ENCODE measurements around the gene STK24. TPM values are rescaled to one million over a fixed set of nuclear protein-coding genes. Genes with fewer than 3 reads are reported as not detected.

The STK24 gene
- total RNA-seq, 2 experiments from 2014 or later: 160 to 170 TPM

GRCh38 chr13:98485561-98485960 is 91.3 kb downstream of the STK24 start:
- DNase-seq: no peak
- H3K36me3 Mint-ChIP-seq (ENCODE audit: low read depth): peaks cover 9% of the 10 kb centered on the region
- POLR2A ChIA-PET: interaction anchor here (0.6 kb wide), 2 partner anchors 9 to 153 kb away, joined by 3 to 5 read pairs; no protein-coding TSS in a partner anchor
- peak overlapping the region; percentile 81 for H3K27ac Mint-ChIP-seq
- no peaks in the 10 kb centered on the region for H3K9me3 Mint-ChIP-seq
- no peak overlapping the region for H3K4me3 Mint-ChIP-seq
- CTCF ChIA-PET: interaction anchor here (1.2 to 2.3 kb wide), 4 partner anchors 10 to 168 kb away, joined by 3 to 7 read pairs (median 5); no protein-coding TSS in a partner anchor
- H3K4me1 Mint-ChIP-seq: peaks cover 90% of the 10 kb centered on the region
- no peaks in the 10 kb centered on the region for H3K27me3 Mint-ChIP-seq

- ChIA-PET POLR2A (interaction anchor here (0.6 kb wide), 2 partner anchors 8 to 154 kb away, joined by 3 to 5 read pairs; no protein-coding TSS in a partner anchor), CTCF (interaction anchor here (0.8 to 2.0 kb wide), 7 partner anchors 10 to 169 kb away, joined by 3 to 6 read pairs (median 3); no protein-coding TSS in a partner anchor)
- H3K4me3 Mint-ChIP-seq: no peak overlapping the region
- peak; percentile 43 for DNase-seq
- peak overlapping the region; percentile 81 for H3K27ac Mint-ChIP-seq
- H3K9me3 Mint-ChIP-seq: no peaks in the 10 kb centered on the region
- no peaks in the 10 kb centered on the region for H3K27me3 Mint-ChIP-seq
- peaks cover 10% of the 10 kb centered on the region for H3K36me3 Mint-ChIP-seq (ENCODE audit: low read depth)
- peaks cover 84% of the 10 kb centered on the region for H3K4me1 Mint-ChIP-seq
These were observed 92.4 kb downstream of the STK24 start for GRCh38 chr13:98484289-98485219.

DNA sequence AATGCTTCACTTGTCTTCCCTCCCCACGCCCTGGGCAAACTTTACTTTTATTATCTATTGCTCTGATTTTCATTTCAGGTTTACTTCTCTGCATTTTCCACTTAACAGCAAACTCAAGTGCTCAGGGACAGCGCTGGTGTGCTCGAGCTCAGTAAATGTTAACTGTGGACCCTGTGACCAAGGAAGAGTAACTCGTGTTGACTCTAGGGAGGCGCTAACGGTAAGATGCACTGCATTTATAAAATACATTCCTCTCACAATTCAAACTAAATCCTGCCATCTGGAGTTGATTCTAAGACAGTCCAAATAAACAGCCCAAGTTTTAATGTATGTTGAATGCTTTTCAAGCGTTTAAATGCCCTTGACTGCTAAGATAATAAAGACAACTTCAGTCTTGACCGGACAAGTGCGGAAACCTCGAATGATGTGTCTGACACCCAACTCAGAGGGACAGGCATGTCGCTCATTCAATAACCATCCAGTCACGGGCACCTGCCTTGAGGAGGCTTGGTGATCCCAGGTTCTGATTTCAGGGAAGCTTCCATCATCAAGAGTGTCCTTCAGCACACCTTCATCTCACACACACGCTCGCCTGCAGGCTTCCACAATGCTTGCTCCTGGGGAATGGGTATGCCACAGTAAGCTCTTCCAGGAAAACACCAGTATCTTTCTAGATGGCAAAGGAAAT is 93.2 kb downstream of the STK24 start:
- Mint-ChIP-seq H3K36me3 (ENCODE audit: low read depth) (peaks cover 15% of the 10 kb centered on the region), H3K4me3 (no peak overlapping the region), H3K27ac (peak overlapping the region; percentile 57), H3K9me3 (no peaks in the 10 kb centered on the region), H3K27me3 (no peaks in the 10 kb centered on the region), H3K4me1 (peaks cover 84% of the 10 kb centered on the region)
- no peak for DNase-seq
- ChIA-PET POLR2A (no interaction called here), CTCF (interaction anchor here (0.9 to 2.0 kb wide), 5 partner anchors 11 to 38 kb away, joined by 3 to 6 read pairs (median 3); no protein-coding TSS in a partner anchor)

GRCh38 chr13:98482476-98483444 is 94.1 kb downstream of the STK24 start:
- Mint-ChIP-seq H3K27ac (peak overlapping the region; percentile 57), H3K4me1 (peaks cover 84% of the 10 kb centered on the region), H3K9me3 (no peaks in the 10 kb centered on the region), H3K27me3 (no peaks in the 10 kb centered on the region), H3K36me3 (ENCODE audit: low read depth) (peaks cover 22% of the 10 kb centered on the region), H3K4me3 (no peak overlapping the region)
- CTCF ChIA-PET: interaction anchor here (0.9 kb wide), 1 partner anchor 25 kb away, joined by 3 read pairs; no protein-coding TSS in a partner anchor
- DNase-seq: no peak
- POLR2A ChIA-PET: interaction anchor here (0.6 to 0.7 kb wide), 2 partner anchors 13 to 61 kb away, joined by 3 read pairs; no protein-coding TSS in a partner anchor

DNA sequence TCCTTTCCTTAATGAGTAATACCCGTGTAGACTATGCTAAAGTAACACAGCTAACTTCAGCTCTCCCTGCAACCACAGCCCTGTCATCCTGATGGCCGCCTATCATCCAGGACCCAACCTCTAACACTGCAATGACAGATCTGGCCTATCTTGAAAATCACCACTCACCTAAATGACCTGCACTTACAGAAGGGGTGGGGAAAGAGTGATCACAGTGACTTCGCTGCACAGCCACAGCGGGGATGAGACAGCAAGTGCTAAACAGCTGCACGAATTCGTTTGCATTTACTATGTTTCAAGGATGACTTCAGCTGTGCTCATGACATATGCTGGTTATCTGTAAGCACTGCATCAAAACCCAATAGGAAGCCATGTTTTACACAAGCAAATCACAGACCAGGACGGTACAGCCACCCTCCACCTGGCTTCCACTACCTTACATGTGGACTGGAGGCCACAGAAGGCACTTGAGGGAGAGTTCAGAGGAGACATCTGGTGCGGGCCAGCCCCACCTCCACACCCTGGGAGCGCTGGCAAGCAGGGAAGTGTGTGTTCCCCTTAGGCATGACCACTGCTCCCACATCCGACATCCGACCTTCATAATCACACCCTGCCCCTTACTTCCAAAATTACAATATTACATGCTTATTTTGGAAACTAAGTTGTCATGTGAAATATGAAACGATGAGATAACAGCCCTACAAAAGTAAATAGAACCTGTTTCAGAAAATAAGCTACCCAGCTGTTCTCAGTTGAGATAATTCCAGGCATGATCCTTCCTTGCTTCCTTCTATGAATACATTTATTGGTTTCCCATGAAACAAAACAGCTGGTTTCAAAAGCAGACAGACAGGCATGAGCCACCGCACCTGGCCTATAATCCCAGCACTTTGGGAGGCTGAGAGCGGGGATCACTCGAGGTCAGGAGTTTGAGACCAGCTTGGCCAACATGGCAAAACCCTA is 95.7 kb downstream of the STK24 start:
- POLR2A ChIA-PET: no interaction called here
- Mint-ChIP-seq H3K27me3 (no peaks in the 10 kb centered on the region), H3K36me3 (ENCODE audit: low read depth) (peaks cover 28% of the 10 kb centered on the region), H3K4me3 (no peak overlapping the region), H3K9me3 (no peaks in the 10 kb centered on the region), H3K27ac (peak overlapping the region; percentile 1), H3K4me1 (peaks cover 87% of the 10 kb centered on the region)
- CTCF ChIA-PET: interaction anchor here (0.6 to 1.1 kb wide), 3 partner anchors 14 to 173 kb away, joined by 3 to 4 read pairs (median 4); no protein-coding TSS in a partner anchor
- DNase-seq: no peak

DNA sequence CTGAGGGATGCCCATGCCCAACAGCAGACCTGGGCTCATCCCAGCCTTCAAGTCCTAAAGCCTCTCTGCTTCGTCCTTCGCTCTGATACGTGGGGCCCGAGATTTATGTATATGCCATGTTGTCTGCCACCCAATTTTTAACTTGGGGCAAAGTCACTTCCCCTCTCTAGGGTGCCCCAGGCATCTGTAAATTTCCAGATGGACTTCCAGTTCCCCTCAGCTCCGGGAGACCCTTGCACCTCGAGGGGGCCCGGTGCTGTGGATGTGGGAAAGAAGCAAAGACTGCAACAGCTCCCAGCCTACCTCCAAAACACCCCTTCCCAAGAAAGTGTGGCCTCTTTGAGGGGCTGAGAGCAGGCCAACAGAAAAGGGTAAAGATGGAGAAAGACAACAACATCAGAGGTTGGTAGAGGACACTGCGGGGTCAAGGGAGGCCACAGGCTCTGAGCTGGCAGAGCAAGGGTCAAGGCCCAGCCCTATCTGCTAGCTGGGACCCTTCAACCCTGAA is 97.4 kb downstream of the STK24 start:
- CTCF ChIA-PET: interaction anchor here (1.7 kb wide), 1 partner anchor 34 kb away, joined by 5 read pairs; no protein-coding TSS in a partner anchor
- no peak for DNase-seq
- H3K27ac Mint-ChIP-seq: no peak overlapping the region
- H3K4me3 Mint-ChIP-seq: no peak overlapping the region
- no peaks in the 10 kb centered on the region for H3K27me3 Mint-ChIP-seq
- H3K4me1 Mint-ChIP-seq: peaks cover 85% of the 10 kb centered on the region
- POLR2A ChIA-PET: no interaction called here
- peaks cover 37% of the 10 kb centered on the region for H3K36me3 Mint-ChIP-seq (ENCODE audit: low read depth)
- no peaks in the 10 kb centered on the region for H3K9me3 Mint-ChIP-seq

- Mint-ChIP-seq H3K4me1 (peaks cover 80% of the 10 kb centered on the region), H3K4me3 (peak overlapping the region; percentile 5), H3K36me3 (ENCODE audit: low read depth) (peaks cover 48% of the 10 kb centered on the region), H3K27ac (no peak overlapping the region), H3K9me3 (peaks cover 3% of the 10 kb centered on the region), H3K27me3 (no peaks in the 10 kb centered on the region)
- CTCF ChIA-PET: interaction anchor here (0.9 to 1.7 kb wide), 4 partner anchors 13 to 173 kb away, joined by 3 to 5 read pairs (median 4); no protein-coding TSS in a partner anchor
- no peak for DNase-seq
- POLR2A ChIA-PET: no interaction called here
These were observed 98.4 kb downstream of the STK24 start for GRCh38 chr13:98478189-98479129.

DNA sequence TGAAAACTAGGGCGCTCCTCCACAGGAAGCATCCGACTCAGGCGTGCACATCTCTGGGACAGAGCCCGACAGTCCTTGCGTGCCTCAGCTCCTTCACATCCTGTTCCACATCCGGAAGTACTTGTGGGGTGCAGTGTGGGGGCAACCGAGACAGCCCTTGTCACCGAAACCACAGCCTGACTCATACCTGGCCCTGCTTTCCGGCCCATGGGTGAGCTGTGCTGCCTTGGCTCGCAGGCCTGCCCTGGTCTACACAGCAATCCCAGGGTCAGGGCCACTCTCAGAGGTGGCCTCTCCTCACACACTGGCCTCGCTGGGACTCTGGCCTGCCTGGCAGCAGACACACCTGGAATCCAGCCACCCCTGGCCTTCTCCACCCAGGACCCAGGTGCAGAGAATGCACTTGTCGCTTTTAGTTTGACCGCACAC is 100.4 kb downstream of the STK24 start:
- Mint-ChIP-seq H3K9me3 (peaks cover 3% of the 10 kb centered on the region), H3K27me3 (no peaks in the 10 kb centered on the region), H3K36me3 (ENCODE audit: low read depth) (peaks cover 66% of the 10 kb centered on the region), H3K4me3 (peak overlapping the region; percentile 66), H3K4me1 (peaks cover 77% of the 10 kb centered on the region), H3K27ac (peak overlapping the region; percentile 90)
- peak; percentile 92 for DNase-seq
- ChIA-PET CTCF (interaction anchor here (1.0 to 1.4 kb wide), 2 partner anchors 10 to 31 kb away, joined by 3 to 4 read pairs; no protein-coding TSS in a partner anchor), POLR2A (interaction anchor here (0.7 to 0.9 kb wide), 2 partner anchors 9 to 39 kb away, joined by 3 read pairs; no protein-coding TSS in a partner anchor)

DNA sequence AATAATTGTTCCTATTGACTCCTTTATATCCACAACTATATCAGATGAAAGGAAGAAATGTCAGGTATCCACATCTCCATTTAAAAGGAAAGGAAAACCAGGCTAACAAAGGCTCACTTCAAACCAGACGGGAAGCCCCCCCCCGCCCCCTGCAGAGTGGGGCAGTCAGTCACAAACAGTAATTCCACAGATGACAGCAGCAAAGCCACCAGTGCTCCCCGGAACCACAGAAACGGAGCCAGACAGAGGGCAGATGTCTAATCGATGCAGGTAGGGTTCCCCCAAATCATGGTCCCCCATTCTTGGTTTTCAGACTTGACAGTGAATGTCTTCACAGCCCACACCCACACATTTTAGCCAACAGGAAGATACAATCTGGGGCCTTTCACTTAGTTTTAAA is 100.8 kb downstream of the STK24 start:
- Mint-ChIP-seq H3K4me1 (peaks cover 74% of the 10 kb centered on the region), H3K9me3 (peaks cover 3% of the 10 kb centered on the region), H3K27ac (peak overlapping the region; percentile 90), H3K36me3 (ENCODE audit: low read depth) (peaks cover 67% of the 10 kb centered on the region), H3K4me3 (peak overlapping the region; percentile 66), H3K27me3 (no peaks in the 10 kb centered on the region)
- DNase-seq: peak; percentile 65
- CTCF ChIA-PET: interaction anchor here (1.0 to 1.4 kb wide), 2 partner anchors 11 to 30 kb away, joined by 3 to 4 read pairs; no protein-coding TSS in a partner anchor
- POLR2A ChIA-PET: interaction anchor here (0.7 to 0.9 kb wide), 2 partner anchors 9 to 39 kb away, joined by 3 read pairs; no protein-coding TSS in a partner anchor

GRCh38 chr13:98475522-98475921 is 101.4 kb downstream of the STK24 start:
- POLR2A ChIA-PET: no interaction called here
- Mint-ChIP-seq H3K27ac (peak overlapping the region; percentile 5), H3K4me3 (no peak overlapping the region), H3K36me3 (ENCODE audit: low read depth) (peaks cover 67% of the 10 kb centered on the region), H3K9me3 (peaks cover 3% of the 10 kb centered on the region), H3K4me1 (peaks cover 69% of the 10 kb centered on the region), H3K27me3 (no peaks in the 10 kb centered on the region)
- no peak for DNase-seq
- CTCF ChIA-PET: no interaction called here

All from activated CD4-positive, alpha-beta T cell treated with anti-CD3 and anti-CD28 coated beads, Interleukin-2, amount 10 ng/mL, durations not matched to agents 7 days and 5 days (primary cell).